Kidney (tissue), 14 donors: ENCODE measurements around the gene AEBP2. TPM values are rescaled to one million over a fixed set of nuclear protein-coding genes. Genes with fewer than 3 reads are reported as not detected.

Experiments used
- DNase-seq, 5 donors: peaks; one replicate each; pipeline ENCODE4 v3.0.0-alpha.2; 2013 to 2020
- FAIRE-seq: peaks from 2 replicates; lab custom pipeline; 2012; peaks lifted over from hg19 to GRCh38; lab: Jason Lieb, UNC
- H3K27ac ChIP-seq, 2 donors: one replicate each; pipeline ENCODE4 v1.7.0; 2013; ENCODE audit warnings: low read depth in 2 of 2, low read length in 2 of 2, inconsistent platforms in 1 of 2
- H3K27me3 ChIP-seq: one replicate; pipeline ENCODE4 v1.7.1; 2013; ENCODE audit warnings: low read length, inconsistent platforms; ENCODE audit not compliant: control insufficient read depth, insufficient read depth
- H3K36me3 ChIP-seq, 3 donors: one replicate each; pipeline versions ENCODE4 v1.7.0 to v1.7.1; 2013; ENCODE audit warnings: low read length in 3 of 3, control low read depth in 1 of 3, inconsistent platforms in 1 of 3; ENCODE audit not compliant: insufficient read depth in 3 of 3, control insufficient read depth in 2 of 3
- H3K4me1 ChIP-seq, 3 donors: one replicate each; pipeline versions ENCODE4 v1.7.0 to v1.7.1; 2013; ENCODE audit warnings: low read length in 3 of 3, inconsistent platforms in 1 of 3, low read depth in 1 of 3; ENCODE audit not compliant: control insufficient read depth in 2 of 3, insufficient read depth in 2 of 3
- H3K4me3 ChIP-seq, 3 donors: one replicate each; pipeline versions ENCODE4 v1.7.0 to v1.8.1; 2013; ENCODE audit warnings: low read length in 3 of 3, control low read depth in 1 of 3, inconsistent platforms in 1 of 3
- H3K9ac ChIP-seq, 3 donors: one replicate each; pipeline versions ENCODE4 v1.7.0 to v1.7.1; 2013; ENCODE audit warnings: low read length in 3 of 3, control low read depth in 1 of 3, inconsistent platforms in 1 of 3
- H3K9me3 ChIP-seq, 3 donors: one replicate each; pipeline versions ENCODE4 v1.7.0 to v1.7.1; 2013; ENCODE audit warnings: low read length in 3 of 3, control low read depth in 1 of 3, inconsistent platforms in 1 of 3; ENCODE audit not compliant: control insufficient read depth in 2 of 3, insufficient read depth in 1 of 3
- intact Hi-C: fragments of 100-400 bp; cut with DNase I; formaldehyde crosslinking; loops from one replicate; pipeline ENCODE4 v1.11.1; 2022
- polyA plus RNA-seq: library from polyadenylated mRNA; stranded (reverse); fragments of 350-450 nt; fragmentation: Illumina TruSeq; extraction: RNeasy Lipid Tissue Mini Kit (QIAGEN cat#74804); gene quantifications from one replicate; pipeline ENCODE4 v1.2.3, GENCODE V29; 2014; ENCODE audit warnings: low read depth, low replicate concordance; ENCODE audit not compliant: insufficient read depth
- total RNA-seq: library from RNA; stranded (reverse); fragmentation: NEBNext Ultra II Directional; extraction: Animal tissue kit (Norgen Biotek cat#: 25700); gene quantifications from one replicate; pipeline ENCODE4 v1.2.1, GENCODE V29; 2021
- TF ChIP-seq, protein P1 (sequence below): IDR thresholded peaks from 3 replicates; pipeline ENCODE4 v1.5.1; 2012; ENCODE audit warnings: mild to moderate bottlenecking, moderate library complexity, borderline replicate concordance; ENCODE audit not compliant: insufficient read depth; ENCODE audit errors: extremely low read depth
- donor health status: control.
- donor health status: control.
- donor health status: control.
- donor health status: control.
- donor health status: control.
- donor health status: DM: yes; HTN: yes; CAD: no.
- donor health status: Normal renal cell carcinoma (clear cell type).

Gene AEBP2
- total and polyA plus RNA-seq, 2 donors from 2014 or later = 12.0 to 46.4 TPM

GRCh38 chr12:19461999-19462398 lies 22.7 kb downstream of the AEBP2 start:
- intact Hi-C loops = no loop called here
- FAIRE-seq = no peak
- TF ChIP-seq, protein P1, sequence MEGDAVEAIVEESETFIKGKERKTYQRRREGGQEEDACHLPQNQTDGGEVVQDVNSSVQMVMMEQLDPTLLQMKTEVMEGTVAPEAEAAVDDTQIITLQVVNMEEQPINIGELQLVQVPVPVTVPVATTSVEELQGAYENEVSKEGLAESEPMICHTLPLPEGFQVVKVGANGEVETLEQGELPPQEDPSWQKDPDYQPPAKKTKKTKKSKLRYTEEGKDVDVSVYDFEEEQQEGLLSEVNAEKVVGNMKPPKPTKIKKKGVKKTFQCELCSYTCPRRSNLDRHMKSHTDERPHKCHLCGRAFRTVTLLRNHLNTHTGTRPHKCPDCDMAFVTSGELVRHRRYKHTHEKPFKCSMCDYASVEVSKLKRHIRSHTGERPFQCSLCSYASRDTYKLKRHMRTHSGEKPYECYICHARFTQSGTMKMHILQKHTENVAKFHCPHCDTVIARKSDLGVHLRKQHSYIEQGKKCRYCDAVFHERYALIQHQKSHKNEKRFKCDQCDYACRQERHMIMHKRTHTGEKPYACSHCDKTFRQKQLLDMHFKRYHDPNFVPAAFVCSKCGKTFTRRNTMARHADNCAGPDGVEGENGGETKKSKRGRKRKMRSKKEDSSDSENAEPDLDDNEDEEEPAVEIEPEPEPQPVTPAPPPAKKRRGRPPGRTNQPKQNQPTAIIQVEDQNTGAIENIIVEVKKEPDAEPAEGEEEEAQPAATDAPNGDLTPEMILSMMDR = no peak

GRCh38 chr12:19462406-19462805 lies 23.1 kb downstream of the AEBP2 start:
- Histone ChIP-seq H3K36me3 (peaks cover 0 to 5% (median 2%) of the 10 kb centered on the region in 3 donors), H3K4me3 (no peak overlapping the region), H3K4me1 (peaks cover 0 to 3% (median 0%) of the 10 kb centered on the region in 3 donors), H3K9me3 (no peaks in the 10 kb centered on the region), H3K27me3 (no peaks in the 10 kb centered on the region), H3K9ac (no peak overlapping the region), H3K27ac (no peak overlapping the region)
- TF ChIP-seq, protein P1 = no peak
- FAIRE-seq (no peak), DNase-seq (peak in 3 of 5 donors; percentile 39 to 80 (median 49))
- intact Hi-C loops = no loop called here

More at GRCh38 chr12:19461999-19462398, 22.7 kb downstream of the AEBP2 start:
- Histone ChIP-seq H3K4me1 (peaks cover 0 to 6% (median 0%) of the 10 kb centered on the region in 3 donors), H3K9me3 (no peaks in the 10 kb centered on the region), H3K36me3 (peaks cover 0 to 5% (median 2%) of the 10 kb centered on the region in 3 donors), H3K4me3 (no peak overlapping the region), H3K27me3 (no peaks in the 10 kb centered on the region), H3K27ac (no peak overlapping the region), H3K9ac (no peak overlapping the region)
- DNase-seq = peak in 2 of 5 donors; percentile 40 to 76

DNA sequence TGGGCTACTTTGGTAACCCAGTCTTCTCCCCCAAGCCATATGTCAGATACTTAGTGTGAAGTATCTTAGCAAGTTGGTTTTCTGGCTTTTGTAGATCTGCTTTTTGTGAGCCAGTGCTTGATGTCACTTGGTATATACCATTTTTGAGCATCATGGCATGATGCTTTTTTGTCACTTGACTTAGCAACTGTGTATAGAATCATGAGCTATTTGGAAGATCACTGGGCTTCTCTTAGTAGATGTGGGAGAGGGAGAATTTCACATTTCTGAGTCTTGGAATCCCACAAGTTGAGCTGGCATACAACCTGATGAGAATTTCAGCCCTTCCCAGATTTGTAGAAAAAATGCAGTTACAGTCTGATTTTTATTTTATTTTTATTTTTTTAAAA lies 24.9 kb downstream of the AEBP2 start:
- no peak for DNase-seq
- intact Hi-C loops = no loop called here

More for the DNA sequence above, 24.9 kb downstream of the AEBP2 start:
- Histone ChIP-seq H3K27me3 (no peaks in the 10 kb centered on the region), H3K9ac (no peak overlapping the region), H3K4me1 (peaks cover 0 to 3% (median 0%) of the 10 kb centered on the region in 3 donors), H3K9me3 (no peaks in the 10 kb centered on the region), H3K36me3 (peaks cover 0 to 5% (median 4%) of the 10 kb centered on the region in 3 donors), H3K27ac (no peak overlapping the region), H3K4me3 (no peak overlapping the region)
- TF ChIP-seq, protein P1 = no peak
- no peak for FAIRE-seq
